Uterus (tissue), 2 donors: ENCODE data around the gene NUMB.

Experiments
- POLR2A ChIP-seq, 2 donors: fragments of 450-650 bp; IDR thresholded peaks; one replicate each; pipeline ENCODE4 v1.6.1; 2016; ENCODE audit warnings: antibody characterized with exemption in 2 of 2, mild to moderate bottlenecking in 1 of 2, moderate library complexity in 1 of 2
- TF ChIP-seq, protein P1 (sequence below), 4 experiments: fragments of 200-600 bp in 2 of 4; fragments of 450-650 bp in 2 of 4; sonication (generic) in 2 of 4; IDR thresholded peaks; one replicate each; pipeline ENCODE4 v1.5.1; 2016 to 2019; ENCODE audit warnings: antibody characterized with exemption in 4 of 4, mild to moderate bottlenecking in 2 of 4, moderate library complexity in 1 of 4

DNA sequence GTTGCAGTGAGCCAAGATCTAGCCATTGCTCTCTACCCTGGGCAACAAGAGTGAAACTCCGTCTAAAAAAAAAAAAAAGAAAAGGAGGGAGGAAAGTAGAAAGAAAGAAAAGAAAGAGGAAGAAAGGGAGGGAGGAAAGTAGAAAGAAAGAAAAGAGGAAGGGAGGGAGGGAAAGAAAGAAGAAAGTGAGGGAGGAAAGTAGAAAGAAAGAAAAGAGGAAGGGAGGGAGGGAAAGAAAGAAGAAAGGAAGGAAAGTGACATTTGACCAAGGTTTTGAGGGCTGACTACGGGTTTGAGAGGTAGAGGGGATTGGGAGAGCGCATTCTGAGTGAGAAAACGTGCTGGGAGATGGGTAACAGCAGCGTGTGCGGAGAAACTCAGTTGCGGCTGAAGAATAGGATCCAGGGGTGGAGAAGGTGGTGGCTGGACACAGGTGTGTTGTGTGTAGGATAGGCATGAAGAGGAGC is 221.6 kb downstream of the NUMB start:
- no peak for TF ChIP-seq POLR2A (IDR thresholded peaks at IDR 0.05)
- TF ChIP-seq, protein P1, sequence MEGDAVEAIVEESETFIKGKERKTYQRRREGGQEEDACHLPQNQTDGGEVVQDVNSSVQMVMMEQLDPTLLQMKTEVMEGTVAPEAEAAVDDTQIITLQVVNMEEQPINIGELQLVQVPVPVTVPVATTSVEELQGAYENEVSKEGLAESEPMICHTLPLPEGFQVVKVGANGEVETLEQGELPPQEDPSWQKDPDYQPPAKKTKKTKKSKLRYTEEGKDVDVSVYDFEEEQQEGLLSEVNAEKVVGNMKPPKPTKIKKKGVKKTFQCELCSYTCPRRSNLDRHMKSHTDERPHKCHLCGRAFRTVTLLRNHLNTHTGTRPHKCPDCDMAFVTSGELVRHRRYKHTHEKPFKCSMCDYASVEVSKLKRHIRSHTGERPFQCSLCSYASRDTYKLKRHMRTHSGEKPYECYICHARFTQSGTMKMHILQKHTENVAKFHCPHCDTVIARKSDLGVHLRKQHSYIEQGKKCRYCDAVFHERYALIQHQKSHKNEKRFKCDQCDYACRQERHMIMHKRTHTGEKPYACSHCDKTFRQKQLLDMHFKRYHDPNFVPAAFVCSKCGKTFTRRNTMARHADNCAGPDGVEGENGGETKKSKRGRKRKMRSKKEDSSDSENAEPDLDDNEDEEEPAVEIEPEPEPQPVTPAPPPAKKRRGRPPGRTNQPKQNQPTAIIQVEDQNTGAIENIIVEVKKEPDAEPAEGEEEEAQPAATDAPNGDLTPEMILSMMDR (IDR thresholded peaks at IDR 0.05) = no peak
